Sciatic nerve (tissue), 2 donors: Measurements from ENCODE around the gene SPNS1. TPM values are rescaled to one million over a fixed set of nuclear protein-coding genes. Genes with fewer than 3 reads are reported as not detected.
"Not testable (repeated sequence)": the region's sequence is repeated elsewhere in the genome, so short reads cannot be mapped to it uniquely, and the experiment has no call there.

ENCODE experiments used
- ATAC-seq: fragments of 200-7000 bp; cut with Tn5 transposase; one replicate; pipeline ENCODE4 v1.9.1; 2020; ENCODE audit warnings: mild to moderate bottlenecking, moderate library complexity
- DNase-seq: peaks from one replicate; pipeline ENCODE4 v3.0.0-alpha.2; 2020; ENCODE audit warnings: low spot score
- intact Hi-C: fragments of 100-400 bp; cut with DNase I; formaldehyde crosslinking; loops from one replicate; pipeline ENCODE4 v1.14.2; 2022
- total RNA-seq: library from RNA; stranded (reverse); fragmentation: NEBNext Ultra II Directional; extraction: Animal tissue kit (Norgen Biotek cat#: 25700); gene quantifications from one replicate; pipeline ENCODE4 v1.2.1, GENCODE V29; 2021
- donor health status: DM: no; HTN: no; CAD: no.
- donor health status: DM: no; HTN: no; CAD: no.

SPNS1 gene
- total RNA-seq, 1 donor from 2014 or later, result 22.5 TPM

DNA sequence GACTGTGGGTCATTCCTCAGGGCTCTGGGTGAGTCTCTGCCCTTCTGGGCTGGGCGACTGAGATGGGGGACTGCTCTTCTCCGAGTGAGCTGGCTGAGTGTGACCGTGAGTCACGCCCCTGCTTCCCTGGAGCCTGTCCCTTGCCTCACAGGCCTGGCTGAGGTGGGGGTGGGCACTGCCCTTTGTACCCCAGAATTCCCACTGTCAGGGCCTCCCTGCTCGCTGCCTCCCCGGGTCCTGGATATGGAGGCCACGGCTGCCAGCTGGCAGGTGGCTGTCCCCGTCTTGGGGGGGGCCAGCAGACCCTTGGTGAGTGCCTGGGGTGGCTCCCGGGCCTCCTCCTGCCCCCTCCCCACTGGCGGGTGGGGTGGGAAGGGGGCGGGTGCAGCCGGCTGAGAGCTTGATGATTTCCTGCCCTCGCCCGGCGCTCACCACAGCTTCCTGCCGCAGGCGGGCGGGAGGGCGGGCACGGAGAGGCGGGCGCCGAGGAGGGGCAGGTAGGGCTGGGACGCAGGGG is 10.1 kb downstream of the SPNS1 start, which contains the start of gene LAT:
TSS of gene LAT (plus strand) at position 434 of the 517 bp plus-strand sequence. CDS start 366 bp downstream, outside the sequence.
- intact Hi-C loops, result no loop called here
- ATAC-seq, result peak; percentile 33

DNA sequence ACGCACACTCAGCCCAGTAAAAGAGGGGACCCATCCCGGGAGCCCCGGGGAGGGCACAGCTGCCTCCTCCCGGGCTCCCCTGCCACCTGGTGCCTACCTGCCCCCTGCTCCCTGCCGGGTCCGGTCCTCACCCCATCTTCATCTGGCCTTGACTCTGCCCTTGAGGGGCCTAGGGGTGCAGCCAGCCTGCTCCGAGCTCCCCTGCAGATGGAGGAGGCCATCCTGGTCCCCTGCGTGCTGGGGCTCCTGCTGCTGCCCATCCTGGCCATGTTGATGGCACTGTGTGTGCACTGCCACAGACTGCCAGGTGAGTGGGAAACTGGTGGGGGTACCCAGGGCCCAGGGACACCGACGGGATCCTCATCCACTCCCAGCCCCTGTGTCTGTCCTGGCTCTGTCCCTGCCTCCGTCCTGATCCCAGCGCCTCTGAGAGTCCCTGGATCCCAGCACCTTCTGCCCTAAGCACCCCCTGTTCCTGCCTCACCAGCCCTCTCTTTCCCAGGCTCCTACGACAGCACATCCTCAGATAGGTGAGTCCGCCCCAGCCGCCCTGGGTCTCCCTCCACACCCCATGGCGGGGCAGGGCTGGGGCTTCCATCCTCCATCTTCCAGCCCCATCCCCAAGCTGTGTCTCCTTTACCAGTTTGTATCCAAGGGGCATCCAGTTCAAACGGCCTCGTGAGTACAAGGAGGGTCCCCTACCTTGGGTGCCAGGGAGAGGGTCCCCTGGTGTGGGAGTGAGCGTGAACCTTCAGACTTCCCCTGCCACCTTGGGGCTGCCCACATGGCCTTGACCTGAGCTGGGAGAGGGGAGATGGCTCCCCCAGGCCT is 10.8 kb downstream of the SPNS1 start:
- no peak for DNase-seq
- intact Hi-C loops, result no loop called here
- peak; percentile 6 for ATAC-seq

More for the DNA sequence above, 10.1 kb downstream of the SPNS1 start, which contains the start of gene LAT:
- no peak for DNase-seq

- DNase-seq, result no peak
- intact Hi-C loops, result no loop called here
- ATAC-seq, result no peak
These were observed 11.5 kb downstream of the SPNS1 start for GRCh38 chr16:28986046-28986445.

DNA sequence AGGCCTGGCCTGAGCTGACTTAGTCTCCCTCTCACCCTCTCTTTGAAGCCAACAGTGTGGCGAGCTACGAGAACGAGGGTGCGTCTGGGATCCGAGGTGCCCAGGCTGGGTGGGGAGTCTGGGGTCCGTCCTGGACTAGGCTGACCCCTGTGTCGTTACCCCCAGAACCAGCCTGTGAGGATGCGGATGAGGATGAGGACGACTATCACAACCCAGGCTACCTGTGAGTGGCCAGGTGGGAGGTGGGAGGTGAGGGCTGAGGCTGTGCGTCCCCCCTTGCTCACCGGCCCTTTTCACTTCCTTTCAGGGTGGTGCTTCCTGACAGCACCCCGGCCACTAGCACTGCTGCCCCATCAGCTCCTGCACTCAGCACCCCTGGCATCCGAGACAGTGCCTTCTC is 11.9 kb downstream of the SPNS1 start:
- DNase-seq (no peak), ATAC-seq (no peak)
- intact Hi-C loops, result no loop called here

DNA sequence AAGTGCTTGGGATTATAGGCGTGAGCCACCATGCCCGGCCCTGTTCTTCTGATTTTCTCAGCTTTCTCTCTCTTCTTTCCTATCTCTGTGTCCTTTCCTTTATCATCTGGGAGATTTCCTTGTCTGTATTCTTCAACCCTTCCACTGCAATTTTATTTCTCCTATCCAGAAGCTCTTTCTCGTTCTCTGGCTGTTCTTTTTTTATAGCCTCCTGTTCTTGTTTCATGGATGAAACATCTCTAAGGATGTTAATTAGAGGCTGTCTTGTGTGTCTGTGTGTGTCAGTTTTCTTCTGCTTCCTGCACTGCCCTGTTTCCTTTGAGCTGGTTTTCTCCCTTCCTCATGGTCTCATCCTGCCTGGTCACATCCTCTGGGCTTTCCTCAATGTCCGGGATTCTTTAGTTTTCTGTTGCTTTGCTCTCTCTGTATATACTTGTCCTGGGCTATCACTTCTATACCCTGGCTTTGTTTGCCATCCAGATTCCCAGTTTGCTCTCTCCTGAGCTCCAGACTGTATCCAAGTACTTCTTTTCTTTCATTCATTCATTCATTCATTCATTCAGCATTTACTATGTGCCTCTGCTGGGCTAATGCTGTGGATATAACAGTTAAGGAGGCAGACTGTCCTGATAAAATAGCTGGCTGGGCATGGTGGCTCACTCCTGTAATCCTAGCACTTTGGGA is 12.7 kb downstream of the SPNS1 start:
- no peak for DNase-seq
- ATAC-seq, result no peak
- intact Hi-C loops, result no loop called here

GRCh38 chr16:28989363-28989762 is 14.8 kb downstream of the SPNS1 start:
- no peak for DNase-seq
- intact Hi-C loops, result no loop called here
- no peak for ATAC-seq

DNA sequence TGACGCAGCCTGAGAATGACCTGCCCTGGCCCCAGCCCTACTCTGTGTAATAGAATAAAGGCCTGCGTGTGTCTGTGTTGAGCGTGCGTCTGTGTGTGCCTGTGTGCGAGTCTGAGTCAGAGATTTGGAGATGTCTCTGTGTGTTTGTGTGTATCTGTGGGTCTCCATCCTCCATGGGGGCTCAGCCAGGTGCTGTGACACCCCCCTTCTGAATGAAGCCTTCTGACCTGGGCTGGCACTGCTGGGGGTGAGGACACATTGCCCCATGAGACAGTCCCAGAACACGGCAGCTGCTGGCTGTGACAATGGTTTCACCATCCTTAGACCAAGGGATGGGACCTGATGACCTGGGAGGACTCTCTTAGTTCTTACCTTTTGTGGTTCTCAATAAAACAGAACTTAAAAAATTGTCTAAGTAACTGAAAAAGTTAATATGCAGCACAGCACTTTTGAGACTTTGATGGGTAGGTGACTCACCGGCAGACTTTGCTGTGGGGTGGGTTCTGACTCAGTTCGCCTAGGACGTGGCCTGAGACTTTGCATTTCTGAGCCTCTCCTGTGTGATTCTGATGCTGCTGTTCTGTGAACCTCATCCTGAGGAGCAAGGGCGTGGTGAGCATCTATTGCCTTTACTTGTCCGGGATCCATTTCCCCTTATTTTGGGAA is 15.9 kb downstream of the SPNS1 start:
- ATAC-seq (no peak), DNase-seq (no peak)
- intact Hi-C loops, result no loop called here

- intact Hi-C loops, result no loop called here
These were observed 17.1 kb downstream of the SPNS1 start for GRCh38 chr16:28991687-28992086.

DNA sequence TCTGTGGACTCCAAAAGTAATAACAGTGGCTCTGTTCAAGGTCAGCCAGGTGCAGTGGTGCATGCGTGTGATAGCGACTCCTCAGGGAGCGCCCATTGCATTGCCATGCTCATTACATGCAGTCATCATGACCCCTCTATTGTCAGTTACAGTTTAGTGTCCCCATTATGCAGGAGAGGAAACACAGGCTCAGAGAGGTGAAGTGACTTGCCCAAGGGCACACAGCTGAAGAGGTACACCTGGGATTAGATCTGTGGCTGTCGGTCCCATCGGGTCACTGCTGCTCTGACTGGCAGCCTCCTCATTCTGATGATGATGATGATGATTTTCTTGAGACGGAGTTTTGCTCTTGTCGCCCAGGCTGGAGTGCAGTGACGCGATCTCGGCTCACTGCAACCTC is 17.9 kb downstream of the SPNS1 start:
- ATAC-seq, result no peak
- no peak for DNase-seq
- intact Hi-C loops, result no loop called here

More at GRCh38 chr16:28991687-28992086, 17.1 kb downstream of the SPNS1 start:
- DNase-seq, result no peak
- no peak for ATAC-seq

DNA sequence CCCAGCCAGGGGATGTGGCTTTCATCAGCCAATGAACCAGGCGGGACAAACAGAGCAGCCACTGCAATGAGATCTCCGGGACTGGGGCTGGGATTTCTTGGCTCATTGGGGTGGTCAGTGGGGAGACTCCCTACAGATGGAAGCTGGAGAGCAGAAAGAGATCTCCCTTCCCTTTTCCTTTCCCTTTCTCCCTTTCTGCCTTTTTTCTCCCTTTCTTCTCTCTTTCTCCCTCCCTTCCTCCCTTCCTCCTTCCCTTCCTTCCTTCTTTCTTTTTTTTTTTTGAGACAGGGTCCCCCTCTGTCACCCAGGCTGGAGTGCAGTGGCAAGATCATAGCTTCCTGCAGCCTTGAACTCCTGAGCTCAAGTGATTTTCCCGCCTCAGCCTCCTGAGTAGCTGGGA is 24.3 kb downstream of the SPNS1 start:
- intact Hi-C loops, result no loop called here
- no peak for ATAC-seq
- no peak for DNase-seq

DNA sequence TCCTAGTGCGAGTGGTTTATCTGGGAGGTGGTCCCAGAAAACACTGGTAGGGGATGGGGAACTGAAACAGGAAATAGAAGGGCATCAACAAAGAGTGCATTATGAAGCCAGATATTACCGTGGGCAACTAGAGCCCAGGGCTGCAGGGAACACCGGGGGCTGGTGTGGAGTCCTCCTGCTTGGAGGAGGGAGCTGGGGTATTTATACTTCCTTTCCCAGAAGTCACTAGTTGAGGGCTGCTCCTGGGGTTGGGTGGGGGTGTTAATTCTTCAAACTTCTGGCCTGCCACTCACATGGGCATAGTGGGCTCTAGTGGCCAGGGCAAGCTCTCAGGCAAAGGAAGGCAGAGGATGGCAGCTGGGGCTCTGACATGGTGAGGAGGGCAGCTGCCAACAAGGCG is 25.0 kb downstream of the SPNS1 start:
- ATAC-seq, result no peak

GRCh38 chr16:29000019-29000418 is 25.4 kb downstream of the SPNS1 start:
- intact Hi-C loops, result no loop called here
- no peak for DNase-seq
- ATAC-seq, result no peak

More for the DNA sequence above, 25.0 kb downstream of the SPNS1 start:
- intact Hi-C loops, result no loop called here
- DNase-seq, result no peak

DNA sequence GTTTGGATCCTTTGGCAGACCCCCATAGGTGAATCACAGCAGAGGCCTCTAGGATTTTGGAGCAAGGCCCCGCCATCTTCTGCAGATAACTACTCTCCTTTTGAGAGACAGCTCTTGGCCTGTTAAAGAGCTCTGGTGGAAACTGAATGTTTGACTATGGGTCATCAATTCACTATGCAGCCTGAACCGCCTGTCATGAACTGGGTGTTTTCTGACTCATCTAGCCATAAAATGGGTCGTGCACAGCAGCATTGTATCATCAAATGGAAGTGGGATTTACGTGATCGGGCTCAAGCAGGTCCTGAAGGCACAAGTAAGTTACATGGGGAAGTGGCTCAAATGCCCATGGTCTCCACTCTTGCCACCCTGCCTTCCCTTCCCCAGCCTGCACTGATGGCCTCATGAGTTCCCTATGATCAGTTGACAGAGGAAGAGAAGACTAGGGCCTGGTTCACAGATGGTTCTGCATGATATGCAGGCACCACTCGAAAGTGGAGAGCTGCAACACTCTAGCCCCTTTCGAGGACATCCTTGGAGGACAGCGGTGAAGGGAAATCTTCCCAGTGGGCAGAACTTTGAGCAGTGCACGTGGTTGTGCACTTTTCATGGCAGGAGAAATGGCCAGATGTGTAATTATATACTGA is 30.0 kb downstream of the SPNS1 start:
- DNase-seq, intact Hi-C loops, ATAC-seq: not testable (repeated sequence)

GRCh38 chr16:29007730-29008593 is 33.4 kb downstream of the SPNS1 start:
- intact Hi-C loops, result no loop called here
- no peak for DNase-seq
- no peak for ATAC-seq

- ATAC-seq (no peak), DNase-seq (no peak)
- intact Hi-C loops, result no loop called here
These were observed 34.7 kb downstream of the SPNS1 start for GRCh38 chr16:29009050-29009837.

- DNase-seq, result no peak
- no peak for ATAC-seq
- intact Hi-C loops, result no loop called here
These were observed 35.2 kb downstream of the SPNS1 start for GRCh38 chr16:29009838-29010166.

GRCh38 chr16:29011112-29011511 is 36.5 kb downstream of the SPNS1 start:
- intact Hi-C loops, result no loop called here
- DNase-seq (no peak), ATAC-seq (no peak)

- intact Hi-C loops, result no loop called here
- DNase-seq (no peak), ATAC-seq (no peak)
These were observed 37.3 kb downstream of the SPNS1 start for GRCh38 chr16:29011851-29012250.
